SU-DHL-6 (cell line): Measurements from ENCODE around the gene ZNF385D.

Source experiments
- H2AFZ ChIP-seq: fragments of 200-600 bp; sonication (generic); 2 replicates; pipeline ENCODE4 v1.6.1; 2014; ENCODE audit warnings: low read depth, mild to moderate bottlenecking, moderate library complexity, mixed read lengths, antibody characterized with exemption, low read length; ENCODE audit not compliant: severe bottlenecking
- H3F3A ChIP-seq: fragments of 200-600 bp; shearing (Covaris generic); 2 replicates; pipeline ENCODE4 v1.6.0; 2016; ENCODE audit warnings: antibody characterized with exemption, mild to moderate bottlenecking; ENCODE audit not compliant: insufficient read depth
- H3K27ac ChIP-seq: fragments of 200-600 bp; sonication (generic); 2 replicates; pipeline ENCODE4 v1.5.1; 2016; ENCODE audit warnings: low read depth, mild to moderate bottlenecking, low read length, moderate library complexity, mixed read lengths
- H3K27me3 ChIP-seq: fragments of 200-600 bp; sonication (generic), shearing (Covaris generic); 2 replicates; pipeline ENCODE4 v1.6.0; 2014; ENCODE audit warnings: mild to moderate bottlenecking, low read length
- H3K36me3 ChIP-seq: fragments of 200-600 bp; sonication (generic); 2 replicates; pipeline ENCODE4 v1.6.1; 2014; ENCODE audit warnings: mild to moderate bottlenecking, low read length, mixed read lengths
- H3K4me2 ChIP-seq: fragments of 300-600, 200-600 bp; shearing (Covaris generic), sonication (generic); 2 replicates; pipeline ENCODE4 v1.6.0; 2014; ENCODE audit warnings: low read length, low read depth, mild to moderate bottlenecking; ENCODE audit not compliant: poor library complexity, severe bottlenecking
- H3K4me3 ChIP-seq: fragments of 200-600 bp; sonication (generic); 2 replicates; pipeline ENCODE4 v1.5.1; 2014; ENCODE audit warnings: antibody characterized with exemption, low read length, mild to moderate bottlenecking, mixed read lengths; ENCODE audit not compliant: insufficient read depth, poor library complexity, severe bottlenecking
- H3K79me2 ChIP-seq: fragments of 200-600 bp; sonication (generic); 2 replicates; pipeline ENCODE4 v1.6.1; 2014; ENCODE audit warnings: mild to moderate bottlenecking, low read length, moderate library complexity; ENCODE audit not compliant: insufficient read depth
- H3K9ac ChIP-seq: fragments of 200-600 bp; sonication (generic); 2 replicates; pipeline ENCODE4 v1.7.0; 2014; ENCODE audit warnings: mild to moderate bottlenecking, low read length
- H3K9me2 ChIP-seq: fragments of 200-600 bp; sonication (generic); replicated peaks from 2 replicates; pipeline ENCODE4 v1.6.1; 2014; ENCODE audit warnings: low read length; ENCODE audit not compliant: insufficient read depth
- H3K9me3 ChIP-seq: fragments of 200-600 bp; sonication (generic); 2 replicates; pipeline ENCODE4 v1.6.1; 2014; ENCODE audit warnings: low read length, mixed read lengths; ENCODE audit not compliant: insufficient read depth
- H4K20me1 ChIP-seq: fragments of 200-600 bp; sonication (generic); 2 replicates; pipeline ENCODE4 v1.6.1; 2014; ENCODE audit warnings: low read depth, mild to moderate bottlenecking, antibody characterized with exemption, low read length, moderate library complexity, mixed read lengths
- EZH2phosphoT487 ChIP-seq: fragments of 200-600 bp; sonication (generic), shearing (Covaris generic); conservative IDR thresholded peaks from 2 replicates; pipeline ENCODE4 v1.6.1; 2018; ENCODE audit warnings: mild to moderate bottlenecking, antibody characterized with exemption, low read length, moderate library complexity, mixed read lengths
- TF ChIP-seq, protein P1 (sequence below): fragments of 200-600 bp; sonication (generic); IDR thresholded peaks from one replicate; pipeline ENCODE4 v1.5.1; 2017; ENCODE audit warnings: antibody characterized with exemption, mild to moderate bottlenecking, low read length, moderate library complexity; ENCODE audit not compliant: insufficient read depth, poor library complexity, severe bottlenecking

ZNF385D gene

DNA sequence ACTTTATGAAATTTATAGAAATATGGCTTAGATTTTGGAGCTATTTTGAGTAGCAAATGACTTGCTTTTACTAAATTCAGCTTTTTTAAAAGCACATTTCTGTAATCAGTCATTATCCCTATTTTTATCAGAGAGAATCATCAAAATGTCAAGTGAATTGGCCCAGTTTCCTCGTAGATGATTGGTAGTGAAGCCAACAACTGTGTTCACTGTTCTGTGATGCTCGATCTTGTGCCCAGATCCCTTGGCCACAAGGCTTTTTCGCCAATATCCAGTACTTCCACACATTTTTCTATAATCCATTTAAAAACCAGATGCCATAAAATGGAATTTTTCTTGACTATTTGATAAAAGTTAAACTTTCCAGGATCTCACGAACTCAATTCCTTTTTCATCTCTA is 336.5 kb downstream of the ZNF385D start:
- Histone ChIP-seq H3K27me3 (no peaks in the 10 kb centered on the region), H3F3A (no peaks in the 10 kb centered on the region), H3K4me3 (no peak overlapping the region), H3K9ac (no peak overlapping the region), H3K79me2 (no peaks in the 10 kb centered on the region), H3K9me3 (no peaks in the 10 kb centered on the region), H2AFZ (no peak overlapping the region), H3K27ac (no peak overlapping the region), H3K36me3 (no peaks in the 10 kb centered on the region), H3K4me2 (no peak overlapping the region), H3K9me2 (no peaks in the 10 kb centered on the region; the same call in 1 of the 2 replicates), H4K20me1 (no peaks in the 10 kb centered on the region)
- TF ChIP-seq, protein P1, sequence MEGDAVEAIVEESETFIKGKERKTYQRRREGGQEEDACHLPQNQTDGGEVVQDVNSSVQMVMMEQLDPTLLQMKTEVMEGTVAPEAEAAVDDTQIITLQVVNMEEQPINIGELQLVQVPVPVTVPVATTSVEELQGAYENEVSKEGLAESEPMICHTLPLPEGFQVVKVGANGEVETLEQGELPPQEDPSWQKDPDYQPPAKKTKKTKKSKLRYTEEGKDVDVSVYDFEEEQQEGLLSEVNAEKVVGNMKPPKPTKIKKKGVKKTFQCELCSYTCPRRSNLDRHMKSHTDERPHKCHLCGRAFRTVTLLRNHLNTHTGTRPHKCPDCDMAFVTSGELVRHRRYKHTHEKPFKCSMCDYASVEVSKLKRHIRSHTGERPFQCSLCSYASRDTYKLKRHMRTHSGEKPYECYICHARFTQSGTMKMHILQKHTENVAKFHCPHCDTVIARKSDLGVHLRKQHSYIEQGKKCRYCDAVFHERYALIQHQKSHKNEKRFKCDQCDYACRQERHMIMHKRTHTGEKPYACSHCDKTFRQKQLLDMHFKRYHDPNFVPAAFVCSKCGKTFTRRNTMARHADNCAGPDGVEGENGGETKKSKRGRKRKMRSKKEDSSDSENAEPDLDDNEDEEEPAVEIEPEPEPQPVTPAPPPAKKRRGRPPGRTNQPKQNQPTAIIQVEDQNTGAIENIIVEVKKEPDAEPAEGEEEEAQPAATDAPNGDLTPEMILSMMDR: no peak
- TF ChIP-seq EZH2phosphoT487: no peak

DNA sequence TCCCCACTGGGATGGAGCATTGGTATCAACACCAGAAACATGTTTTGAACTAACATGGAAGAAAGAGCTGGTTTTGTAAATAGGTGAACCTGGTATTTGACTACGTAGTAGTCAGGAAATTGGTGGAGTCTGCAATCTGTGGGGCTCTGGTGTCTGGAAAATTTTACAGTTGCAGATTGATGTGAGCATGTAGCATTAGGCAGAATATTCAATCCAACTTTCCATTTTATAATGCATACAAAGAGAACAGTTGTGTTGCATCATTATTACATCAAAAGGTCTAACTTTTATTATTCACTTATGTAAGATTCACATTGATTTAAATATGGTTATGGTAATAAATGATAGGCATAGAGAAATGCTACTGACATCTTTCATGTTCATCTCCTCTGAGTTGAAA is 340.0 kb downstream of the ZNF385D start:
- Histone ChIP-seq H2AFZ (no peak overlapping the region), H3K36me3 (no peaks in the 10 kb centered on the region), H3K27me3 (no peaks in the 10 kb centered on the region), H3K79me2 (no peaks in the 10 kb centered on the region), H3F3A (no peaks in the 10 kb centered on the region), H3K4me3 (no peak overlapping the region), H3K9me3 (no peaks in the 10 kb centered on the region), H3K9me2 (no peaks in the 10 kb centered on the region; the same call in 1 of the 2 replicates), H3K9ac (no peak overlapping the region), H3K4me2 (no peak overlapping the region), H4K20me1 (no peaks in the 10 kb centered on the region), H3K27ac (no peak overlapping the region)
- TF ChIP-seq EZH2phosphoT487: no peak
- TF ChIP-seq, protein P1: no peak

DNA sequence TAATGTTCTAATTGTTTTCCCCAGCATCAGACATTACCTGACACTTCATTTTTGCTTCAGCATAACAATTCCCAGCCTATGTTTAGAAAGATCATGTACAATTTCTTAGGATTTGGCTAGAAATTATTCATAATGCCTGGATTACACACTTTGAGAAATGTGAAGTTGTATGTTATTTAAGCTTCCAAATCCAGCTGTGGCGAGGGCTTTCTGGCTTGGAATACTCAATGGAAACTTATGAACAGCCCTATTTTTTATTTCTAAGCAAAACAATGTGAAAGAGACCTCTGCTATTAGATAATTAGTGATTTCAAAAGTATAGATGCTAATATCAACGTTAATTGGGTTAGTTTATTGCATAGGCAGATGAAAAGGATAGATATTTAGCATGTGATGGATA is 341.6 kb downstream of the ZNF385D start:
- no peak for TF ChIP-seq EZH2phosphoT487
- TF ChIP-seq, protein P1: no peak
- H3F3A ChIP-seq: no peaks in the 10 kb centered on the region
- no peaks in the 10 kb centered on the region for H3K79me2 ChIP-seq
- H3K4me2 ChIP-seq: no peak overlapping the region
- H4K20me1 ChIP-seq: no peaks in the 10 kb centered on the region
- H3K27me3 ChIP-seq: no peaks in the 10 kb centered on the region
- H3K27ac ChIP-seq: no peak overlapping the region
- no peak overlapping the region for H2AFZ ChIP-seq
- no peak overlapping the region for H3K4me3 ChIP-seq
- H3K9ac ChIP-seq: no peak overlapping the region
- no peaks in the 10 kb centered on the region for H3K9me3 ChIP-seq
- no peaks in the 10 kb centered on the region; the same call in 1 of the 2 replicates for H3K9me2 ChIP-seq
- no peaks in the 10 kb centered on the region for H3K36me3 ChIP-seq
